ENCODE data around the gene EVA1C.
"Not testable (repeated sequence)": the region's sequence is repeated elsewhere in the genome, so short reads cannot be mapped to it uniquely, and the experiment has no call there.

EVA1C gene

DNA sequence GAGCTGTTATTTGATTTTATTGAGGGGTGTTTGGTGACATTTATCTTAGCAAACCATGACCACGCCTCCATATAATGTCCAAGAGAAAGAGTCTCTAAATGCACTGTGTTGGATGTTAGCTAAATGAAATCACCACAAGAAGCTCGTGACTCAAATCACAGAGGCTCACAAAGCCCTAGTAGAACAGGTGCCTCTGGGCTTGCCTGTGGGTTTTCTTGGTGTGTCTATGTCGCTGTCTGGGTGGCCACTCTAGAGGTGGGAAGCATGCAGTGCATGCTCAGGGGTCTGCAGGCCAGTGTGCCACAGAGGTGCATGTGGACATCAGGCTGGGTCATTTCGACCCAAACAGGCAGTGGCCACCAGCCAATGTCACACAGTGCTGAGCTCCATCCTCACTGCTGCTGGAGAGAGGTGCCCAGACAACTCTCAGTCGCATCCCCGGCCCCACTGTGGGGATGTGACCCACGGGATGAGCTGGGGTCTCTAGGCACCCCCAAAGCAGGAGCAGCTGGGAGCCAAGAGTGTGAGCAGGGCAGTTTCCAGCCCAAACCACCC is 94.0 kb downstream of the EVA1C start:
- not testable (repeated sequence) for DNase-seq

- no peak for DNase-seq
These were observed 94.9 kb downstream of the EVA1C start for GRCh38 chr21:32507342-32507919.

- not testable (repeated sequence) for DNase-seq
These were observed 95.5 kb downstream of the EVA1C start for GRCh38 chr21:32508036-32508435.

- no peak for DNase-seq
These were observed 96.1 kb downstream of the EVA1C start for GRCh38 chr21:32508558-32508957.

- not testable (repeated sequence) for DNase-seq
These were observed 96.5 kb downstream of the EVA1C start for GRCh38 chr21:32508975-32509374.

GRCh38 chr21:32514275-32515055 is 102.0 kb downstream of the EVA1C start:
- DNase-seq: no peak

GRCh38 chr21:32515874-32516273 is 103.4 kb downstream of the EVA1C start:
- DNase-seq: no peak

GRCh38 chr21:32516756-32517649 is 104.5 kb downstream of the EVA1C start:
- no peak for DNase-seq

GRCh38 chr21:32519945-32520874 is 107.7 kb downstream of the EVA1C start:
- DNase-seq: no peak

DNA sequence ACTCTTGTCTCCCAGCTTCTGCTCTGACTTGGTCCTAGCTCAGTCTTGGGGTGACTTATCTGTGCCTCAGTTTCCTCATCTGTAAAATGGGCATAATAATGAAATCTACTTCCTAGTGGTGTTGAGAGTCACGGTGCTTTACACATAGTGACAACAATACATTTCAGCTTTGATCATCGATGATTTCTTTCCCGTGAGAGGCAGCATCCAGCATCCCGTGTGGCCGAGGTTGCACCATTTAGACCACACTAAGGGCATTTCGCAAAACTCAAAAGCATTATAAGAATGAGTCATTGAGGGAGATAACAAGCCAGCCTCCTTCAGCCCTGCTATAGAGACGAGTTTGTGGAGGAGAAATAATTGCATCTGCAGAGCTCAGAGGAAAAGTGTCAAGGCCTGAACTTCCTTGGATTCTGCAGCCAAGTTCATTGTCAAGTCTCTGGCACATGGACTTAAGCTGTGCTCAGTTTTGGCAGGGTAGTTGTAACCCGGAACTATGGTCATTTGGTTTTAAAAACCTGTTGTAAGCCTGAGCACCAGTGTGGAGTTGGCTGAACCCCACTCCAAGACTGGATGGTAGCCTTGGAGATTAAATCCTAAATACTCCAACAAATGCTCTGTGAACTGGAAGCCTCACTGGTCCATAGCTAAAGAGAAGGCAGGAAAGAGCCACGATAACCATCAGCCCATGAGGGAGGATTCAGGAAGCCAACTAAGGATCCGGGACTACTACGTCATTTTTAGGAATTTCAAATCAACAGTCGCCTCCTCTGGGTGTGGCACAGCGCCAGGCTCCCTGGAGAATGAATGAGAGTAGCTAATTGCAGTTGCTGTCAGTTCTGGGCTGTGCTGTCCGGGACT is 108.6 kb downstream of the EVA1C start:
- DNase-seq: no peak

- no peak for DNase-seq
These were observed 109.3 kb downstream of the EVA1C start for GRCh38 chr21:32521736-32522355.

DNA sequence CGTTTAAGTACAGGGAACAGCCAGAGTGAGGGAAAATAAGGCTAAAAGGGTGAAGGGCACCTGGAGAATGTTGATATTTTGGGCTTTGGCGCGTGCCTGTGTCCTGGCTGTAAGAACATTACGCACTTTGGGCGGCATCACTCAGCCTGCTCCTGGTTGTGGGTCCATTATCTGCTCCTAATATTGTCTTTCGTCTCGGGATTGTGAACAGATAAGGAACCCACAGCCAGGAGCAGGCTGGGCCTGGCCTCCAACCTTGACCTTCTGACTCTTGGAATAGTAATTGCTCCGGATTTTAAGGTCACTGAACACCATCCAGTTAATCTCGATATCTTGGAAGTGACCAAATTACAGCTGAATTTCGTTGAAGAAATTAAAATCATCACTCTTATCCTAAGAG is 111.0 kb downstream of the EVA1C start:
- DNase-seq: no peak

DNA sequence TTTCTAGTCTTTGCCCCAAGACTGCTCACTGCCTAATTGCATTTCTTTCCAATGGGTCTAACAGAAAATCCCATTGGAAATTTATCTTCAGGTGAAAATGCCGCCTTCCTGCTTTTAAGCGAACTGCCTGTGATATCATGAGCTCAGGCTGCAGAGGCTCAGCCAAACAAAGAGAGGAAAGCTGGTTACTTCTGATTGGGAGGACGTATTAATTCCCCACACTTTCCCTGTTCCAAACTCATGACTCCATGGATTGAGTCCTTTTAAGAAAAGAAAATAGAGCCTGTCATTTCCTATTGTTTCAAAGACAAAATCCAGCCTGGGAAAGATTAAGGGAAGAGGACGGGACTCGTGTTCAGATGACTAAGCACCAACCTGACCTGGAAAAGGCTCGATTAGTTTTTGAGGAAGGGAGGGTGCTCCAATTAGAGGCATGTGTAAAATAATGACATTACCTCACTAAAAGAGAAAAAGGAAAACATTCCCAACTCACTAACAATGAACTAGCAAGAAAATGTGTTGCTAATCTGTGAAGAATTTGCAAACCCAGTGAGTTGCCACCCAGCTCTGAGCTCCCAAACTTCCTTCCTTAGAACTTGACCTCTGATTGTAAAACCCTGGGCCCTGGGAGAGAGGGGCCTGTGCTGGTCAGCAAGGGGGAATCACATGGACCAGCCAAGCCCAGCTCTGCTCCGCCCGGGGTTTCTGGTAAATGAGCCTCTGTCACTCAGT is 111.6 kb downstream of the EVA1C start:
- no peak for DNase-seq

DNA sequence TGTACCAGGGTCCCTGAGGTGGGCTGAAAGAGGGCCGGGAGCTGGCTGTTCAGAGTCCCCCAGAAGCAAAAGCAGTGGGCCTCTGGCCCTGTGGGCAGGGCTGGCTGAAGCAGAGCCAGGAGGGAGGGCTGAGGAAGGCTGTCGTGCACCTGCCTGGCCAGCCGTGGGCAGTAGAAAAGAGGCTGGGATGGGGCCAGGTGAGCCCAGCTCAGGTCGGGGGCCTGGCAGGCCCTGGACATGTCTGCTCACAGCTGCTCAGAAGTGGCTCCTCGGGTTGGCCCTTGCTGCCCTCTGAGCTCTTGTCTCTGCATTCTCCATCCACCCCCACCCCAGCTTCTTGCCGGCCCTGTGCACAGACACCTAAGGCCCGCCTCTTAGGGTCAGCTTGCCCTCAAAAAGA is 112.8 kb downstream of the EVA1C start:
- DNase-seq: no peak

GRCh38 chr21:32529679-32530078 is 117.2 kb downstream of the EVA1C start:
- no peak for DNase-seq

DNA sequence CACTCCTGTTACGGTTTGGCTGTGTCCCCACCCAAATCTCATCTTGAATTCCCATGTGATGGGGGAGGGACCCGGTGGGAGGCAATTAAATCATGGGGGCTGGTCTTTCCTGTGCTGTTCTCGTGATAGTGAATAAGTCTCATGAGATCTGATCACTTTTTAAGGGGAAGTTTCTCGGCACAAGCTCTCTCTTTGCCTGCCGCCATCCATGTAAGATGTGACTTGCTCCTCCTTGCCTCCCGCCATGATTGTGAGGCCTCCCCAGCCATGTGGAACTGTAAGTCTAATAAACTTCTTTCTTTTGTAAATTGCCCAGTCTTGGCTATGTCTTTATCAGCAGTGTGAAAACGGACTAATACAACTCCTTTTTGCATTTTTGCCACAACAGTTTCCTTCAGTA is 118.3 kb downstream of the EVA1C start:
- DNase-seq: not testable (repeated sequence)

GRCh38 chr21:32531561-32531960 is 119.1 kb downstream of the EVA1C start:
- DNase-seq: not testable (repeated sequence)

DNA sequence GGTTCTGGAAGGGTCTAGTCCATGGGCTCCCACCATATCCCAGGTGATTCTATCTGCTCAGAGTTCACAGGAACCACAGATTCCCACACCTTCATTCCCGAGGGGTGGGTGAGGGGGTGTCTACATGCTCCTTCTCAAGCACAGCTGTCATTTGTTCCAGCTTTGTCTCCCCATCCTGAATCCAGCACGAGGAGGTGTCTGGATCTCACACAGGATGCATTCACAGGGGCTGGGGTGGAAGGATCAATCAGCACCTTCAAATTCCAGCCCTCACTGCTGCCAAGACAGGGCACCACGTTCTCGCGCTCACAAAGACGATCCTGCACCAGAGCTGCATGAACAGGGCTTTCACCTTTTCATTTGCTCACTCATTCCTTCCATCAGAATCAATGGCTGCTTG is 120.1 kb downstream of the EVA1C start:
- DNase-seq: no peak

GRCh38 chr21:32533053-32533452 is 120.5 kb downstream of the EVA1C start:
- no peak for DNase-seq

DNA sequence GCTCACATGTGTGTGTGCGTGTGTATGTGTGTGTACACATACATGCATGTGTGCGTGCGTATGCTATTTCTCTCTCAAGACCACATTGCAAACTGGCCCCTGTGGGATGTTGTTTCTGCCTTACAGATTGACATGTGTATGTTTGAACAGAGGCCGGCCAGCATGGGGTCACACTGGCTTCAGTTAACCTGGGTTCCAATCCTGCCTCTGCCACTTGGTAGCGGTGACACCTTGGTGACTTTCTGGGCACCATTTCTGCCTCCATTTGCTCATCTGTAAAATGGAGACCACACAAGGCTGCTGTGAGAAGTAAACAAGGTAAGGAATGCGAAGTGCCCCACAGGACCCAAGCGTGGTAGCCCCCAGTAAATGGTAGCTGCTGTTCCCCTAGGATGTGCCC is 121.1 kb downstream of the EVA1C start:
- no peak for DNase-seq
